HUES6 (cell line): ENCODE data around the gene AQP7.
"Not testable (repeated sequence)": the region's sequence is repeated elsewhere in the genome, so short reads cannot be mapped to it uniquely, and the experiment has no call there.

Experiments used
- H3K27ac ChIP-seq: 2 replicates; pipeline ENCODE4 v1.7.0; 2013; ENCODE audit warnings: low read depth, mild to moderate bottlenecking, low read length, inconsistent platforms
- H3K27me3 ChIP-seq: 2 replicates; pipeline ENCODE4 v1.6.1; 2013; ENCODE audit warnings: low read length; ENCODE audit not compliant: control insufficient read depth, insufficient read depth
- H3K36me3 ChIP-seq: 2 replicates; pipeline ENCODE4 v1.6.1; 2013; ENCODE audit warnings: low read length; ENCODE audit not compliant: control insufficient read depth, insufficient read depth
- H3K4me1 ChIP-seq: 2 replicates; pipeline ENCODE4 v1.6.1; 2013; ENCODE audit warnings: low read length; ENCODE audit not compliant: control insufficient read depth, insufficient read depth
- H3K4me3 ChIP-seq: 2 replicates; pipeline ENCODE4 v1.5.1; 2013; ENCODE audit warnings: low read depth, low read length
- H3K9ac ChIP-seq: one replicate; pipeline ENCODE4 v1.6.1; 2013; ENCODE audit warnings: mild to moderate bottlenecking, low read length
- H3K9me3 ChIP-seq: 2 replicates; pipeline ENCODE4 v1.6.1; 2013; ENCODE audit warnings: low read depth, low read length; ENCODE audit not compliant: control insufficient read depth, insufficient read depth

Gene AQP7

DNA sequence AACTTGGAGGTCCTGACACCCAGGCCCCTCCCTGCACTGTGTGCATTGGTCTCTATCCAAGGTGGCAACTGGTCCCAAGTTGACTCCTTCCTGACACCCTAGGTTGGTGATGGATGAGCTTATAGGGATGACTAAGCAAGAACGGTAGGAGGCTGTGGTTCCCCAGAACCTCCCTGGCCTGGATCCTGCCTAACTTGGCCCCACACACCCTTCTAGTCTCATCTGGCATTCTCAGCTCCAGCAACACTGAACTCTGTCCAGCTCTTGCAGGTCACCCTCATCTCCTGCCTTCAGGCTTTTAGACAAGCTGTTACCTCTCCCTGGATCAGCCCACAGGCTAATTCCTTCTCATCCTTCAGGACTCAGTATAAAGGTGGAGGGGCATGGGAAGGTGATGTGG lies 28.6 kb upstream of the AQP7 start:
- H3K9ac ChIP-seq = no peak overlapping the region
- no peaks in the 10 kb centered on the region for H3K27me3 ChIP-seq
- H3K4me3 ChIP-seq = no peak overlapping the region
- no peaks in the 10 kb centered on the region for H3K9me3 ChIP-seq
- H3K27ac ChIP-seq = no peak overlapping the region
- H3K36me3 ChIP-seq = no peaks in the 10 kb centered on the region
- peaks cover 2% of the 10 kb centered on the region; the same call in 1 of the 2 replicates for H3K4me1 ChIP-seq

GRCh38 chr9:33429256-33429985 lies 27.1 kb upstream of the AQP7 start:
- no peak overlapping the region for H3K27ac ChIP-seq
- H3K9me3 ChIP-seq = no peaks in the 10 kb centered on the region
- no peaks in the 10 kb centered on the region for H3K4me1 ChIP-seq
- no peak overlapping the region for H3K4me3 ChIP-seq
- H3K27me3 ChIP-seq = no peaks in the 10 kb centered on the region
- H3K36me3 ChIP-seq = no peaks in the 10 kb centered on the region
- H3K9ac ChIP-seq = no peak overlapping the region

DNA sequence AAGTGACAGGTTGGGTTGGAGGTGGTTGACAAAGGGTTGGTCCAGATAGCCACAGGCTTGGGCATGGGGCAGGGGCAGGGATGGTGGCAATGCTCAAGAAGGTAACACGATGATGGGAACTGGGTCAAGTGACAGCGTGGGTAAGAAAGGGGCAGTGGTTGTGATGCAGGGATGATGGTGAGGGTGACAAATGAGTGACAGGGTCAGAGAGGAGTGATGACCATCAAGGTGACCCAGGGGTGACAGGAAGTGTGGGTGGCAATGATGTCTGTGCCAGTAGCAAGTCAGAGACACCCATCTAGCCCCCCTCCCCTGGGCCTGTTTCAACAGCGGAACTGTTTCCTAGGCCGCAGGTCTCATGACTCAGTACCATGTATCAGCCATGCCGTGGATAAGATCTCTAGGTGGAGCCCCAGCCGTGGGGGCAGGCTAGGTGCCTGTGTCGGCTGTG lies 24.5 kb upstream of the AQP7 start:
- no peak overlapping the region for H3K27ac ChIP-seq
- no peaks in the 10 kb centered on the region for H3K36me3 ChIP-seq
- H3K4me3 ChIP-seq = no peak overlapping the region
- no peaks in the 10 kb centered on the region for H3K4me1 ChIP-seq
- no peak overlapping the region for H3K9ac ChIP-seq
- H3K27me3 ChIP-seq = no peaks in the 10 kb centered on the region
- no peaks in the 10 kb centered on the region for H3K9me3 ChIP-seq

DNA sequence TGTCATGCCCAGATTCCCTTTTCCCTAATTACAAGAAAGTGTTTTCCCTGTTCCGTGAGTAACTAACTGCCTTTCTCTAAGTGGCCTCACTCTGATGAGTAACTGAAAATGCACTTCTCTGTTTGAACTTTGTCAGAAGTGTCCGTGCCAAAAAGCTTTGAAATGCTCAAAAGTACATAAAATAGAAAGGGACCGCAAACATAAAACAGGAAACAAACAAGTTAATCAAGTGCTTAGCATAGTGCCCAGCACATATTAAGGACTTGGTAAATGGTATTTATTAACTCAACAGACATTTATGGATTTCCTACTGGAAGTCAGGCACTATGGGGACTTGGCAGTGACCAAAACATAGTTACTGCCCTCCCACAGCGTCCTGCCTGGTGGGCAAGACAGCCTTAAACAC lies 22.8 kb upstream of the AQP7 start:
- Histone ChIP-seq H3K36me3 (no peaks in the 10 kb centered on the region), H3K9ac (no peak overlapping the region), H3K27ac (no peak overlapping the region), H3K4me1 (no peaks in the 10 kb centered on the region), H3K4me3 (no peak overlapping the region), H3K27me3 (no peaks in the 10 kb centered on the region), H3K9me3 (no peaks in the 10 kb centered on the region)

- not testable (repeated sequence) for H3K4me3 ChIP-seq, H3K9me3 ChIP-seq, H3K36me3 ChIP-seq, H3K4me1 ChIP-seq, H3K27me3 ChIP-seq, H3K9ac ChIP-seq, H3K27ac ChIP-seq
Measured at GRCh38 chr9:33424492-33424891, 22.1 kb upstream of the AQP7 start.

DNA sequence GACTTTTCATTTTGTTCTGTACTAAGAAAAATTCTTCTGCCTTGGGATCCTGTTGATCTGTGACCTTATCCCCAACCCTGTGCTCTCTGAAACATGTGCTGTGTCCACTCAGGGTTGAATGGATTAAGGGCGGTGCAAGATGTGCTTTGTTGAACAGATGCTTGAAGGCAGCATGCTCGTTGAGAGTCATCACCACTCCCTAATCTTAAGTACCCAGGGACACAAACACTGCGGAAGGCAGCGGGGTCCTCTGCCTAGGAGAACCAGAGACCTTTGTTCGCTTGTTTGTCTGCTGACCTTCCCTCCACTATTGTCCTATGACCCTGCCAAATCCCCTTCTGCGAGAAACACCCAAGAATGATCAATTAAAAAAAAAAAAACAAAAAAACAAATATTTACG lies 21.7 kb upstream of the AQP7 start:
- H3K9ac ChIP-seq, H3K4me3 ChIP-seq, H3K4me1 ChIP-seq, H3K27ac ChIP-seq, H3K27me3 ChIP-seq, H3K36me3 ChIP-seq, H3K9me3 ChIP-seq: not testable (repeated sequence)

DNA sequence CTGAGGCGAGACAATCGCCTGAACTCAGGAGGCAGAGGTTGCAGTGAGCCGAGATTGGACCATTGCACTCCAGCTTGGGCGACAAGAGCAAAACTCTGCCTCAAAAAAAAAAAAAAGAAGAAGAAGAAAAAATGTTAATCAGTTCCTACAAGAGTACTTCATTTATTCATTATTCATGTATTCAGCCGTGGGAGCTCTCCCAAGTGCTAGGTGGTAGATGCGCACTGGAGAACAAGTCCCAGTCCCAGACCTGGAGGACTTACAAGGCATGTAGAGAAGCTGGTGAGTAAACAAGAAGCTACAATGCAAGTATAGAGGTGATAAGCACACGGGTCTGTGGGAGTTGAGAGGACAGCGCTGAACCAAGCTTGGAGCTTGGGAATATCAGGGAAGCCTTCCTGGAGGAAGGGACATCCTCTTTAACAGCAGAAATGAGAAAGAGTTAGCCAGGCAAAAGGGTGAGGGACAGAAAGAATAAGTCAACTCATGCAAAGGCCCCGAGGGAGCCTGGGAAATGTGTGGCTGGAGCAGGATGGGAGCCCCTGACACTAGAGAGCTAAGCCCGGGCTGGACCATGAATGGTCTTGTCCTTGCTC lies 17.4 kb upstream of the AQP7 start:
- Histone ChIP-seq H3K9me3 (no peaks in the 10 kb centered on the region), H3K36me3 (no peaks in the 10 kb centered on the region), H3K9ac (no peak overlapping the region), H3K4me1 (peaks cover 8% of the 10 kb centered on the region; the same call in 1 of the 2 replicates), H3K27me3 (no peaks in the 10 kb centered on the region), H3K27ac (no peak overlapping the region), H3K4me3 (no peak overlapping the region)

GRCh38 chr9:33418090-33418489 lies 15.7 kb upstream of the AQP7 start:
- Histone ChIP-seq H3K4me3 (no peak overlapping the region), H3K4me1 (peaks cover 8% of the 10 kb centered on the region; the same call in 1 of the 2 replicates), H3K27ac (no peak overlapping the region), H3K9ac (no peak overlapping the region), H3K9me3 (no peaks in the 10 kb centered on the region), H3K36me3 (no peaks in the 10 kb centered on the region), H3K27me3 (no peaks in the 10 kb centered on the region)

- Histone ChIP-seq H3K27me3 (no peaks in the 10 kb centered on the region), H3K4me1 (peaks cover 8% of the 10 kb centered on the region; the same call in 1 of the 2 replicates), H3K9me3 (no peaks in the 10 kb centered on the region), H3K9ac (no peak overlapping the region), H3K4me3 (no peak overlapping the region), H3K27ac (no peak overlapping the region), H3K36me3 (no peaks in the 10 kb centered on the region)
Measured at GRCh38 chr9:33416996-33417395, 14.6 kb upstream of the AQP7 start.

- no peak overlapping the region for H3K4me3 ChIP-seq
- no peak overlapping the region for H3K27ac ChIP-seq
- H3K9ac ChIP-seq = no peak overlapping the region
- no peaks in the 10 kb centered on the region for H3K27me3 ChIP-seq
- peaks cover 8% of the 10 kb centered on the region; the same call in 1 of the 2 replicates for H3K4me1 ChIP-seq
- H3K36me3 ChIP-seq = no peaks in the 10 kb centered on the region
- no peaks in the 10 kb centered on the region for H3K9me3 ChIP-seq
Measured at GRCh38 chr9:33415501-33416038, 13.2 kb upstream of the AQP7 start.

DNA sequence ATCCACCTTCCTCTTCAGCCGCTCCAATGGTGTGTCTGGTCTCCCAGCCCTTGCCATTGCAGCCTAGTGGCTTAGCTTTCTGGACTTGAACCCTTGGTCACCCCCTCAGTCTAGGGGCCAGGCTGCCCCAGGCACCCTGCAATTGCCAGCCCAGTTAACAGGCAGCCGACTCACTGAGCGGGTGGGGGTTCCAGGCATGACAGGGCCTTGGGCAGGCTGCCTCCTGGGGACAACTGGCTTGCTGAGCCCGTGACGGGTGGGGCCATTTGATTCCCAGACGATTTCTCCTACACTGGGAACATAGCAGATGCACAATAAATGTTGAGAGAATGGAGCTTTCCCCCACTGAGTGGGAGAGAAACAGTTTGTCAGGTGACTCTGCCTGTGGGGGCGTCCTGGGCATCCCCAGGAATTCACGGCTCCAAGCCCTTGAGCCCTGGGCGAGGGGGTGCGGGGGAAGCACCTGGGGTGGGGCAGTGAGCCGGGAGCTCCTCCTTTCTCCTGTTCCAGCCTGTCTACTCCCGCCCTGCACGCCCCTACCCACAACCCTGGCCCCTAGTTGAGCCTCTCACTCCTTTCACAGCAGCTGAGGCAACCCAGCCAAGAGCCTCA lies 12.6 kb upstream of the AQP7 start:
- Histone ChIP-seq H3K4me1 (peaks cover 8% of the 10 kb centered on the region; the same call in 1 of the 2 replicates), H3K4me3 (no peak overlapping the region), H3K36me3 (no peaks in the 10 kb centered on the region), H3K27ac (no peak overlapping the region), H3K9me3 (no peaks in the 10 kb centered on the region), H3K27me3 (no peaks in the 10 kb centered on the region), H3K9ac (no peak overlapping the region)
